ENCODE results near the gene ZSCAN12.
"Not testable (repeated sequence)": the region's sequence is repeated elsewhere in the genome, so short reads cannot be mapped to it uniquely, and the experiment has no call there.

ZSCAN12 gene

GRCh38 chr6:28399350-28400121, at the start of gene ZSCAN12:
ZSCAN12 (minus strand) TSS chr6:28399747; CDS start chr6:28398405, 1,342 bp downstream.
- DNase-seq (ENCODE audit: low spot score): peak; percentile 81

- no peak for DNase-seq (ENCODE audit: low spot score)
These were observed 49.5 kb upstream of the ZSCAN12 start for GRCh38 chr6:28449056-28449455.

- DNase-seq (ENCODE audit: low spot score): not testable (repeated sequence)
These were observed 48.0 kb upstream of the ZSCAN12 start for GRCh38 chr6:28447512-28447906.

- no peak for DNase-seq (ENCODE audit: low spot score)
These were observed 47.4 kb upstream of the ZSCAN12 start for GRCh38 chr6:28446818-28447511.

GRCh38 chr6:28444759-28445158, 45.2 kb upstream of the ZSCAN12 start:
- not testable (repeated sequence) for DNase-seq (ENCODE audit: low spot score)

GRCh38 chr6:28443112-28443773, 43.7 kb upstream of the ZSCAN12 start, which contains the start of gene ZSCAN23:
ZSCAN23 (minus strand) TSS chr6:28443491; CDS start chr6:28436266, 7,225 bp downstream.
- DNase-seq (ENCODE audit: low spot score): peak; percentile 46

GRCh38 chr6:28442586-28442985, 43.0 kb upstream of the ZSCAN12 start:
- DNase-seq (ENCODE audit: low spot score): no peak

- no peak for DNase-seq (ENCODE audit: low spot score)
These were observed 36.9 kb upstream of the ZSCAN12 start for GRCh38 chr6:28436404-28436803.

- DNase-seq (ENCODE audit: low spot score): no peak
These were observed 33.6 kb upstream of the ZSCAN12 start for GRCh38 chr6:28433119-28433518.

- no peak for DNase-seq (ENCODE audit: low spot score)
These were observed 30.2 kb upstream of the ZSCAN12 start for GRCh38 chr6:28429781-28430180.

GRCh38 chr6:28425944-28426541, 26.5 kb upstream of the ZSCAN12 start:
- DNase-seq (ENCODE audit: low spot score): no peak

GRCh38 chr6:28424163-28424562, 24.6 kb upstream of the ZSCAN12 start:
- DNase-seq (ENCODE audit: low spot score): no peak

- no peak for DNase-seq (ENCODE audit: low spot score)
These were observed 24.0 kb upstream of the ZSCAN12 start for GRCh38 chr6:28423546-28423945.

- no peak for DNase-seq (ENCODE audit: low spot score)
These were observed 14.1 kb upstream of the ZSCAN12 start for GRCh38 chr6:28413681-28414080.

GRCh38 chr6:28410767-28411166, 11.2 kb upstream of the ZSCAN12 start:
- DNase-seq (ENCODE audit: low spot score): no peak

GRCh38 chr6:28408076-28408802, 8.7 kb upstream of the ZSCAN12 start:
- no peak for DNase-seq (ENCODE audit: low spot score)

GRCh38 chr6:28407401-28407800, 7.9 kb upstream of the ZSCAN12 start:
- no peak for DNase-seq (ENCODE audit: low spot score)

- not testable (repeated sequence) for DNase-seq (ENCODE audit: low spot score)
These were observed 4.4 kb upstream of the ZSCAN12 start for GRCh38 chr6:28403923-28404322.

- DNase-seq (ENCODE audit: low spot score): no peak
These were observed 2.6 kb upstream of the ZSCAN12 start for GRCh38 chr6:28402197-28402596.

GRCh38 chr6:28401172-28401571, 1.6 kb upstream of the ZSCAN12 start:
- DNase-seq (ENCODE audit: low spot score): no peak

GRCh38 chr6:28400122-28400451, 540 bp upstream of the ZSCAN12 start:
- no peak for DNase-seq (ENCODE audit: low spot score)

GRCh38 chr6:28395918-28396317, 3.6 kb downstream of the ZSCAN12 start:
- no peak for DNase-seq (ENCODE audit: low spot score)

All from pons (tissue), 1 donor.